GM23338 (cell line): ENCODE measurements around the gene CFAP410.

Source experiments
- EZH2 ChIP-seq: fragments of 200-600 bp; sonication (generic); IDR thresholded peaks from one replicate; pipeline ENCODE4 v1.8.0; 2017; ENCODE audit warnings: antibody characterized with exemption, mild to moderate bottlenecking, low read depth; ENCODE audit not compliant: unreplicated experiment
- EZH2phosphoT487 ChIP-seq: fragments of 200-600 bp; sonication (generic); IDR thresholded peaks from one replicate; pipeline ENCODE4 v1.8.1; 2018; ENCODE audit warnings: antibody characterized with exemption; ENCODE audit not compliant: unreplicated experiment
- JUNB ChIP-seq: IDR thresholded peaks from one replicate; pipeline ENCODE4 v1.6.1; 2016; ENCODE audit warnings: antibody characterized with exemption; ENCODE audit not compliant: unreplicated experiment
- POLR2AphosphoS5 ChIP-seq: IDR thresholded peaks from 2 replicates; pipeline ENCODE4 v1.6.1; 2016; ENCODE audit warnings: antibody characterized with exemption, low read depth
- ZNF114 ChIP-seq: fragments of 250-450 bp; sonication (Bioruptor Pico); IDR thresholded peaks from 2 replicates; pipeline ENCODE4 v1.5.0; 2020; ENCODE audit warnings: mild to moderate bottlenecking, moderate library complexity
- TF ChIP-seq, protein P1 (sequence below), 2 experiments: fragments of 200-600 bp in 1 of 2; sonication (generic) in 1 of 2; conservative IDR thresholded peaks; 2 replicates each; pipeline versions ENCODE4 v1.5.1 to v1.6.1; 2016 to 2017; ENCODE audit warnings: antibody characterized with exemption in 2 of 2, low read depth in 2 of 2, mild to moderate bottlenecking in 2 of 2, moderate library complexity in 1 of 2
- TF ChIP-seq, protein P2 (sequence below): IDR thresholded peaks from one replicate; pipeline ENCODE4 v1.6.1; 2018; ENCODE audit warnings: antibody characterized with exemption; ENCODE audit not compliant: unreplicated experiment

DNA sequence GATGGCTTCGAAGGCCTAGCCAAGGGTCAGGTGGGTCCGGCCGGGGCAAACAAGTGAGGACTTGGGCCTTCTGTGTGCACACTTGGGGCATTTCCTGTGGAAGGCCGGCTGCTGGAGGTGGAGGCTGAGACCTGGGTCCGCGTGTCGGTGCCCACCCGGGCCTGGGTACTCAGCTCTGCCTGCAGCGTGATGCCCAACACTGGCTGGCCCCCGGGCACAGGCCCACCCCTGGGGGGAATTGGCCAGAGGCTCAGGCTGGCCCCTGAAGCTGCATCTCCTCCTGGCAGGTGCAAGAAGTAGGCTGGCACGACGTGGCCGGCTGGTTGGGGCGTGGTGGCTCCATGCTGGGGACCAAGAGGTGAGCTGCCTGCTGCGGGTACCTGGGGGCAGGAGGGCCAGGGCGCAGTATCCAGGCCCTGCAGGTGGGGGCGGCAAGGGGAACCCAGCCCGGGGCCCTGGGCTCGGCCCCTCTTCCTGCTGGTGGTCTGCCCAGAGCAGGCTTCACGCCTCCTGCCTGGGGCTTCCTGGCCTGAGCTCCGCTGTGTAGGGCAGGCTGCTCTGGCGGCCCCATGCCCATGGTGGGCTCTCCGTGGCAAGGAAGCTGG is 17.2 kb downstream of the CFAP410 start:
- TF ChIP-seq, protein P1, sequence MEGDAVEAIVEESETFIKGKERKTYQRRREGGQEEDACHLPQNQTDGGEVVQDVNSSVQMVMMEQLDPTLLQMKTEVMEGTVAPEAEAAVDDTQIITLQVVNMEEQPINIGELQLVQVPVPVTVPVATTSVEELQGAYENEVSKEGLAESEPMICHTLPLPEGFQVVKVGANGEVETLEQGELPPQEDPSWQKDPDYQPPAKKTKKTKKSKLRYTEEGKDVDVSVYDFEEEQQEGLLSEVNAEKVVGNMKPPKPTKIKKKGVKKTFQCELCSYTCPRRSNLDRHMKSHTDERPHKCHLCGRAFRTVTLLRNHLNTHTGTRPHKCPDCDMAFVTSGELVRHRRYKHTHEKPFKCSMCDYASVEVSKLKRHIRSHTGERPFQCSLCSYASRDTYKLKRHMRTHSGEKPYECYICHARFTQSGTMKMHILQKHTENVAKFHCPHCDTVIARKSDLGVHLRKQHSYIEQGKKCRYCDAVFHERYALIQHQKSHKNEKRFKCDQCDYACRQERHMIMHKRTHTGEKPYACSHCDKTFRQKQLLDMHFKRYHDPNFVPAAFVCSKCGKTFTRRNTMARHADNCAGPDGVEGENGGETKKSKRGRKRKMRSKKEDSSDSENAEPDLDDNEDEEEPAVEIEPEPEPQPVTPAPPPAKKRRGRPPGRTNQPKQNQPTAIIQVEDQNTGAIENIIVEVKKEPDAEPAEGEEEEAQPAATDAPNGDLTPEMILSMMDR (conservative IDR thresholded peaks at IDR 0.05; ENCODE audit: low read depth in 2 of 2) = no peak
- TF ChIP-seq EZH2 (no peak), POLR2AphosphoS5 (no peak), ZNF114 (CRISPR knock-in tag) (no peak), EZH2phosphoT487 (no peak), JUNB (no peak)
- TF ChIP-seq, protein P2, sequence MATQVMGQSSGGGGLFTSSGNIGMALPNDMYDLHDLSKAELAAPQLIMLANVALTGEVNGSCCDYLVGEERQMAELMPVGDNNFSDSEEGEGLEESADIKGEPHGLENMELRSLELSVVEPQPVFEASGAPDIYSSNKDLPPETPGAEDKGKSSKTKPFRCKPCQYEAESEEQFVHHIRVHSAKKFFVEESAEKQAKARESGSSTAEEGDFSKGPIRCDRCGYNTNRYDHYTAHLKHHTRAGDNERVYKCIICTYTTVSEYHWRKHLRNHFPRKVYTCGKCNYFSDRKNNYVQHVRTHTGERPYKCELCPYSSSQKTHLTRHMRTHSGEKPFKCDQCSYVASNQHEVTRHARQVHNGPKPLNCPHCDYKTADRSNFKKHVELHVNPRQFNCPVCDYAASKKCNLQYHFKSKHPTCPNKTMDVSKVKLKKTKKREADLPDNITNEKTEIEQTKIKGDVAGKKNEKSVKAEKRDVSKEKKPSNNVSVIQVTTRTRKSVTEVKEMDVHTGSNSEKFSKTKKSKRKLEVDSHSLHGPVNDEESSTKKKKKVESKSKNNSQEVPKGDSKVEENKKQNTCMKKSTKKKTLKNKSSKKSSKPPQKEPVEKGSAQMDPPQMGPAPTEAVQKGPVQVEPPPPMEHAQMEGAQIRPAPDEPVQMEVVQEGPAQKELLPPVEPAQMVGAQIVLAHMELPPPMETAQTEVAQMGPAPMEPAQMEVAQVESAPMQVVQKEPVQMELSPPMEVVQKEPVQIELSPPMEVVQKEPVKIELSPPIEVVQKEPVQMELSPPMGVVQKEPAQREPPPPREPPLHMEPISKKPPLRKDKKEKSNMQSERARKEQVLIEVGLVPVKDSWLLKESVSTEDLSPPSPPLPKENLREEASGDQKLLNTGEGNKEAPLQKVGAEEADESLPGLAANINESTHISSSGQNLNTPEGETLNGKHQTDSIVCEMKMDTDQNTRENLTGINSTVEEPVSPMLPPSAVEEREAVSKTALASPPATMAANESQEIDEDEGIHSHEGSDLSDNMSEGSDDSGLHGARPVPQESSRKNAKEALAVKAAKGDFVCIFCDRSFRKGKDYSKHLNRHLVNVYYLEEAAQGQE = no peak
